ENCODE results near the gene NF1.

DNA sequence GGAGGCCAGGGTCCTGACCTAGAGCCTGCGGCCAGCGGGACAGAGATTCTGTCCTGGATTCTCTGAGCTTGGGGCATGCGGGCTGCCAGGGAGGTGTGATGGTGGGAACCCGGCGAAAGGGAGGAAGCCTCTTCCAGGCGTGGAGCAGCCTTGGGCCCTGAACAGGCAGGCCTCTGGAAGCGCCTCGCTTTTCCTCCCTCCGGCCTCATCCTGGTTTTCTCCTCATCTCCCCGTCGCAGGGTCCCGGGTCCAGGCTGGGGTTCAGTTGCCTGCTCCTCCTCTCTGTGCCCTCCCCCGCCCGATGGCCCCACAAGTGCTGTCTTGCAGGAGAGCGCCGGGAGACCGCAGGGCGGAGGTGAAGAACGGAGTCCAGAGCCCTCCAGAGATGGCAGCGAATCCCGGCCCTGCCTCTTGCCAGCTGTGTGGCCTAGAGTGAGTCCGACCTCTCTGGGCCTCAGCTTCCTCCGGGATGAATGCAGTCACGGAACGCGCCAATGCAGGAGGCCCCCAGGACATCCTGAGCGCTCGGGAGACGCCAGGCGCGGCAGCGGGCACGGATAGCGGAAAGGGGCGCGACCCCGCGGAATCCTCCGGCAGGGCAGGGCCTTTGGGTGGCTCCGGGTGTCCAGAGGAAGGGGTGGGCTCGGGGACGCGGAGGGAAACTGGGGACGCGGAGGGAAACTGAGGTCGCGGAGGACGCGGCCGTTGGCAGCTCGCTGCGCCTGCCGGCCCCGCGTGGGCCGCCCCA, 296.1 kb downstream of the NF1 start:
- TF ChIP-seq, protein P1, sequence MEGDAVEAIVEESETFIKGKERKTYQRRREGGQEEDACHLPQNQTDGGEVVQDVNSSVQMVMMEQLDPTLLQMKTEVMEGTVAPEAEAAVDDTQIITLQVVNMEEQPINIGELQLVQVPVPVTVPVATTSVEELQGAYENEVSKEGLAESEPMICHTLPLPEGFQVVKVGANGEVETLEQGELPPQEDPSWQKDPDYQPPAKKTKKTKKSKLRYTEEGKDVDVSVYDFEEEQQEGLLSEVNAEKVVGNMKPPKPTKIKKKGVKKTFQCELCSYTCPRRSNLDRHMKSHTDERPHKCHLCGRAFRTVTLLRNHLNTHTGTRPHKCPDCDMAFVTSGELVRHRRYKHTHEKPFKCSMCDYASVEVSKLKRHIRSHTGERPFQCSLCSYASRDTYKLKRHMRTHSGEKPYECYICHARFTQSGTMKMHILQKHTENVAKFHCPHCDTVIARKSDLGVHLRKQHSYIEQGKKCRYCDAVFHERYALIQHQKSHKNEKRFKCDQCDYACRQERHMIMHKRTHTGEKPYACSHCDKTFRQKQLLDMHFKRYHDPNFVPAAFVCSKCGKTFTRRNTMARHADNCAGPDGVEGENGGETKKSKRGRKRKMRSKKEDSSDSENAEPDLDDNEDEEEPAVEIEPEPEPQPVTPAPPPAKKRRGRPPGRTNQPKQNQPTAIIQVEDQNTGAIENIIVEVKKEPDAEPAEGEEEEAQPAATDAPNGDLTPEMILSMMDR (IDR thresholded peaks at IDR 0.05) = no peak
- TF ChIP-seq, protein P2, sequence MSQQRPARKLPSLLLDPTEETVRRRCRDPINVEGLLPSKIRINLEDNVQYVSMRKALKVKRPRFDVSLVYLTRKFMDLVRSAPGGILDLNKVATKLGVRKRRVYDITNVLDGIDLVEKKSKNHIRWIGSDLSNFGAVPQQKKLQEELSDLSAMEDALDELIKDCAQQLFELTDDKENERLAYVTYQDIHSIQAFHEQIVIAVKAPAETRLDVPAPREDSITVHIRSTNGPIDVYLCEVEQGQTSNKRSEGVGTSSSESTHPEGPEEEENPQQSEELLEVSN (IDR thresholded peaks at IDR 0.05; ENCODE audit: borderline replicate concordance, low read depth) = no peak
- TF ChIP-seq ESRRA (IDR thresholded peaks at IDR 0.05; ENCODE audit: borderline replicate concordance, low read length) (no peak), POLR2A (IDR thresholded peaks at IDR 0.05; ENCODE audit: low read length) (no peak), HDAC2 (IDR thresholded peaks at IDR 0.05) (no peak), CHD2 (IDR thresholded peaks at IDR 0.05; ENCODE audit: low read length, partially characterized antibody) (no peak), HOXB13 (CRISPR knock-in tag; IDR thresholded peaks at IDR 0.05; ENCODE audit: low read depth) (no peak), JUNB (IDR thresholded peaks at IDR 0.05) (no peak), POLR2AphosphoS2 (conservative IDR thresholded peaks at IDR 0.05; ENCODE audit: low read length) (no peak), MAFK (IDR thresholded peaks at IDR 0.05; ENCODE audit: partially characterized antibody) (no peak)
- TF ChIP-seq, protein P3, sequence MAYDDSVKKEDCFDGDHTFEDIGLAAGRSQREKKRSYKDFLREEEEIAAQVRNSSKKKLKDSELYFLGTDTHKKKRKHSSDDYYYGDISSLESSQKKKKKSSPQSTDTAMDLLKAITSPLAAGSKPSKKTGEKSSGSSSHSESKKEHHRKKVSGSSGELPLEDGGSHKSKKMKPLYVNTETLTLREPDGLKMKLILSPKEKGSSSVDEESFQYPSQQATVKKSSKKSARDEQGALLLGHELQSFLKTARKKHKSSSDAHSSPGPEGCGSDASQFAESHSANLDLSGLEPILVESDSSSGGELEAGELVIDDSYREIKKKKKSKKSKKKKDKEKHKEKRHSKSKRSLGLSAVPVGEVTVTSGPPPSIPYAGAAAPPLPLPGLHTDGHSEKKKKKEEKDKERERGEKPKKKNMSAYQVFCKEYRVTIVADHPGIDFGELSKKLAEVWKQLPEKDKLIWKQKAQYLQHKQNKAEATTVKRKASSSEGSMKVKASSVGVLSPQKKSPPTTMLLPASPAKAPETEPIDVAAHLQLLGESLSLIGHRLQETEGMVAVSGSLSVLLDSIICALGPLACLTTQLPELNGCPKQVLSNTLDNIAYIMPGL (CRISPR knock-in tag; IDR thresholded peaks at IDR 0.05; ENCODE audit: borderline replicate concordance) = no peak
- TF ChIP-seq, protein P4, sequence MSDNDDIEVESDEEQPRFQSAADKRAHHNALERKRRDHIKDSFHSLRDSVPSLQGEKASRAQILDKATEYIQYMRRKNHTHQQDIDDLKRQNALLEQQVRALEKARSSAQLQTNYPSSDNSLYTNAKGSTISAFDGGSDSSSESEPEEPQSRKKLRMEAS (IDR thresholded peaks at IDR 0.05) = no peak
- TF ChIP-seq, protein P5, sequence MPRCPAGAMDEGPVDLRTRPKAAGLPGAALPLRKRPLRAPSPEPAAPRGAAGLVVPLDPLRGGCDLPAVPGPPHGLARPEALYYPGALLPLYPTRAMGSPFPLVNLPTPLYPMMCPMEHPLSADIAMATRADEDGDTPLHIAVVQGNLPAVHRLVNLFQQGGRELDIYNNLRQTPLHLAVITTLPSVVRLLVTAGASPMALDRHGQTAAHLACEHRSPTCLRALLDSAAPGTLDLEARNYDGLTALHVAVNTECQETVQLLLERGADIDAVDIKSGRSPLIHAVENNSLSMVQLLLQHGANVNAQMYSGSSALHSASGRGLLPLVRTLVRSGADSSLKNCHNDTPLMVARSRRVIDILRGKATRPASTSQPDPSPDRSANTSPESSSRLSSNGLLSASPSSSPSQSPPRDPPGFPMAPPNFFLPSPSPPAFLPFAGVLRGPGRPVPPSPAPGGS (IDR thresholded peaks at IDR 0.05) = no peak
- TF ChIP-seq, protein P6, sequence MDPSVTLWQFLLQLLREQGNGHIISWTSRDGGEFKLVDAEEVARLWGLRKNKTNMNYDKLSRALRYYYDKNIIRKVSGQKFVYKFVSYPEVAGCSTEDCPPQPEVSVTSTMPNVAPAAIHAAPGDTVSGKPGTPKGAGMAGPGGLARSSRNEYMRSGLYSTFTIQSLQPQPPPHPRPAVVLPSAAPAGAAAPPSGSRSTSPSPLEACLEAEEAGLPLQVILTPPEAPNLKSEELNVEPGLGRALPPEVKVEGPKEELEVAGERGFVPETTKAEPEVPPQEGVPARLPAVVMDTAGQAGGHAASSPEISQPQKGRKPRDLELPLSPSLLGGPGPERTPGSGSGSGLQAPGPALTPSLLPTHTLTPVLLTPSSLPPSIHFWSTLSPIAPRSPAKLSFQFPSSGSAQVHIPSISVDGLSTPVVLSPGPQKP (IDR thresholded peaks at IDR 0.05; ENCODE audit: low read depth, low read length) = no peak
